Left forelimb (tissue), 1 donor: Measurements from ENCODE around the gene AP2M1.

Experiments
- DNase-seq: peaks from one replicate; pipeline ENCODE4 v3.0.0-alpha.2; 2018; ENCODE audit warnings: low spot score

AP2M1 gene

GRCh38 chr3:184180165-184180564 is 5.5 kb downstream of the AP2M1 start:
- DNase-seq, result no peak

GRCh38 chr3:184181596-184181995 is 6.9 kb downstream of the AP2M1 start:
- DNase-seq, result no peak

GRCh38 chr3:184183679-184184078 is 9.0 kb downstream of the AP2M1 start:
- DNase-seq, result no peak

GRCh38 chr3:184184546-184185230 is 10.0 kb downstream of the AP2M1 start:
- no peak for DNase-seq

- peak; percentile 100 for DNase-seq
Observed at GRCh38 chr3:184185461-184186183, 11.0 kb downstream of the AP2M1 start.

- no peak for DNase-seq
Observed at GRCh38 chr3:184186184-184186901, 11.7 kb downstream of the AP2M1 start, which contains the start of gene ABCF3. Gene ABCF3, plus strand, starts transcription at chr3:184186199. Its CDS starts 9 bp downstream, at chr3:184186208.

GRCh38 chr3:184186902-184187207 is 12.2 kb downstream of the AP2M1 start:
- no peak for DNase-seq

GRCh38 chr3:184188080-184188479 is 13.4 kb downstream of the AP2M1 start:
- no peak for DNase-seq

GRCh38 chr3:184189421-184189820 is 14.8 kb downstream of the AP2M1 start:
- DNase-seq, result no peak

GRCh38 chr3:184192889-184193288 is 18.2 kb downstream of the AP2M1 start:
- no peak for DNase-seq

GRCh38 chr3:184193991-184194539 is 19.4 kb downstream of the AP2M1 start:
- DNase-seq, result no peak

- DNase-seq, result no peak
Observed at GRCh38 chr3:184196536-184196935, 21.9 kb downstream of the AP2M1 start.

- DNase-seq, result no peak
Observed at GRCh38 chr3:184198509-184198908, 23.9 kb downstream of the AP2M1 start.

GRCh38 chr3:184200825-184201224 is 26.2 kb downstream of the AP2M1 start:
- no peak for DNase-seq

- no peak for DNase-seq
Observed at GRCh38 chr3:184203526-184203925, 28.9 kb downstream of the AP2M1 start.

GRCh38 chr3:184209146-184209923 is 34.7 kb downstream of the AP2M1 start:
- no peak for DNase-seq

- DNase-seq, result no peak
Observed at GRCh38 chr3:184211297-184211696, 36.6 kb downstream of the AP2M1 start.

- no peak for DNase-seq
Observed at GRCh38 chr3:184211718-184212117, 37.1 kb downstream of the AP2M1 start.

- no peak for DNase-seq
Observed at GRCh38 chr3:184218814-184219213, 44.2 kb downstream of the AP2M1 start.

- no peak for DNase-seq
Observed at GRCh38 chr3:184222521-184222920, 47.9 kb downstream of the AP2M1 start.

- DNase-seq, result no peak
Observed at GRCh38 chr3:184223946-184224345, 49.3 kb downstream of the AP2M1 start.

GRCh38 chr3:184227481-184227935 is 52.9 kb downstream of the AP2M1 start:
- no peak for DNase-seq
